NCI-H146 treated with DMSO at 0.1 percent for 48 hours (cell line): ENCODE data around the gene WNT5B.
A peak's percentile ranks its signal among the peaks of the same experiment; 100 is the strongest.
"Not testable (repeated sequence)": the region's sequence is repeated elsewhere in the genome, so short reads cannot be mapped to it uniquely, and the experiment has no call there.

Experiments
- DNase-seq: peaks from one replicate; lab custom pipeline; 2025; ENCODE audit not compliant: unreplicated experiment; lab: John Stamatoyannopoulos, UW

WNT5B gene

DNA sequence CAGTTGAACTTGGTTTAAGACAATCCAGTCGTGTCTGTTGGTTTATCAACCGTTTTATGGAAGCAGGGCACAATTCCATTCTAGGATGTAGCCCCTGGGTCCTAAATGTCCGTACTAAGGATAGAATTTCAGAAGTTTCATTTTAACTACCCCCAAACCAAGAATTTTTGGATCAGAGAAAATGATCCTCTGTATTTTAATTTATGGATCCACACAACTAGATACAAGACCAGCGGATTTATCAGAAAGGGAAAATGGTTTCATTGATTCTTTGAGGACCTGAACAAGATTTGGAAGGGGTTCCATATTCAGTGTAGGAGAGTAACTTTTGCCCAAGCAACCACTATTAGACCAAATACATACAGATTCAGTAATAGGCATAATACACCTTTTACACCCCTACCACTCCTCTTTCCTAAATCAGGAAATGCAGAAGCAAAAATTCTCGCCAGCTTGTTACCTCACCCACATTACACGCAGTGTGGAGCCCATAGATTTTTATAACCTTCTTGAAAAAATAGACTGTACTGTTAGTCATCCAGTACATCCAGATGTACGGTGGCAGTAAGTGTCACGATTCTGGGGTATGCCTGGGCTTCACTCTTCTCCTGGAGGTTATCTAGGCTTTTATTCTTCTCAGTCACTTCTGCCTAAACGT, 33.2 kb upstream of the WNT5B start:
- DNase-seq: no peak

DNA sequence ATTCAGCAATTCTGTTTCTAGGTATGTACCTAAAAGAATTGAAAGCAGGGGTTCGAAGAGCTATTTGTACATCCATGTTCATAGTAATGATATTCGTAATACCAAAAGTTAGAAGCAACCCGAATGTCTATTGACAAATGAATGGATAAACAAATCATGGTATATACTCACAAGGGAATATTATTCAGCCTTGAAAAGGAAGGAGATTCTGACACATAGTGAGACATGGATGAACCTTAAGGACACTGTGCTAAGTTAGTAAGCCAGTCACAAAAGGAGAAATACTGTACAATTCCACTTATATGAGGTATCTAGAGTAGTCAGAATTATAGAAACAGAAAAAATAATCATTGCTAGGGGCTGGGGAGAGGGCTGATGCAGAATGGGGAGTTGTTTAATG, 30.3 kb upstream of the WNT5B start:
- no peak for DNase-seq

DNA sequence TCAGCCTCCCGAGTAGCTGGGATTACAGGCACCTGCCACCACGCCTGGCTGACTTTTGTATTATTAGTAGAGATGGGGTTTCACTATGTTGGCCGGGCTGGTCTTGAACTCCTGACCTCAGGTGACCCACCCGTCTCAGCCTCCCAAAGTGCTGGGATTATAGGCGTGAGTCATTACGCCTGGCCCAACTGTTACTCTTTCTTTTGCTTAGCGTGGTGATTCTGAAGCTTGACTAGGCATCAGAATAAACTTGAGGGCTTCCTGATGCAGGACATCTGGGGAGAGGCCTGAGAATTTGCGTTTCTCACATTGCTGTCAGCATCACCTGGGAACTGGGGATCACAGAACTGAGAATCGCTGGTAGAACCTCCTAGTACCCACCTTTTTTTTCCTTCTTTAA, 26.3 kb upstream of the WNT5B start:
- DNase-seq: not testable (repeated sequence)

- DNase-seq: no peak
Observed at GRCh38 chr12:1603269-1603993, 25.6 kb upstream of the WNT5B start.

- DNase-seq: no peak
Observed at GRCh38 chr12:1604464-1604863, 24.6 kb upstream of the WNT5B start.

GRCh38 chr12:1605129-1606020, 23.7 kb upstream of the WNT5B start:
- peak; percentile 71 for DNase-seq

DNA sequence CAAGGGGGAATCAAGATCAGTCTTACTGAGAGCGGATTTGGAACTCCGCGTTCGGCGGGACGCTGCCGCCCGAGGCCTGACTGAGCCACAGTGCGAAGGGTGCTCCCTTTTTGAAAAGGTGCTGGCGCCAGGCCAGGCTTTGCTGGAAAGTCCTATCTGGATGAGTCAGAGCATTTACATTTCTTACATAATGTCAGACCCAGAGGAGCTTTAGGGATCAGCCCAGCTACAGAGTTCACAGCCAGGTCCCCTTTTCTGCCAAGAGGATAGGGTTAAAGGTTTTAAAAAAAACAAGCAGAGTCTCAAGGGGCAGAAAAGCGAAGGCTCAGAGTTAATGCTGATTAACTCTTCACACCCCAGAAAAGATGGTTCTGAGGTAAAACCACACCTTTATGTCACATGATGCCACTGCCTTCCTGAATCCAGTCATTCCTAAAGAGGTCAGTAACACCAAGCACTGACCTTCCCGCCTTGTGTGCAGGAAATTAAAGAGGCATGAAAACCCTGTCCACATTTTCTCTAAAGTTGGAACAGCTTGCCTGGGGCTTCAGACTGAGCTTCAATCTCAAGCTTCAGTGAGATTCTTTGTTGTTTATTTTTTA, 22.9 kb upstream of the WNT5B start:
- peak; percentile 44 for DNase-seq

DNA sequence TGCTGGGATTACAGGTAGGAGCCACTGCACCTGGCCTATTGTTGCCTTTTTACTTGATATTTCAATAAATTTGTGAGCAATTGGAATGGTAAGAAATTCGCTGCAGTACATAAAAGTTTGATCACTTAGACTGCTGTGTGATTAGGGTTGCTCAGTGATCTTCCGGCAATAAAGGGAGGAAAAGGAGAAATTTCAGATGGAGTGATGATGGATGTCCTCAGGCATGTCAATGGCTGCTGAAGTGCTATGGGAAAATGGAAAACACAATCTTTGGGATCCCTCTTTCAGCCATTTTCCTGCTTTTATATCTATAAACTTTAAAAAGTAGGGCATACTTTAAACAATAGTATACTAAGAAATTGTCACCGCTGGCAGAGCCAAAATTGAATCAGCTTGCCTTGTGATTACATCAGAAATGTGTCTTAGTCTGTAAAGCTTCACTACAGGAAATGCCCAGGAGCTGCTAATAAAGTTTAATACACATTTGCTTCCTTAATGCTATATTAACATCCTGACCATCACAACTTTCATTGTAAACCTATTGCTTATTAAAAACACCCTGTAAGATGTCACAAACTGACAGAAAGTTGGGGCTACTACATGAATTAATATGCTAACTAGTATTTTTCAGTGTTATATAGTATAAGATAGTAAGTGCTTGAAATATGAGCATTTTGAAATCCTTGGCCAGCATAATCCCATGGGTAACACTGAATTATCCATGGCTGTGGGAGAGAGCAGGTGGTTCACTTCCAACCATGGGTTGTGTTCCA, 20.9 kb upstream of the WNT5B start:
- DNase-seq: no peak

DNA sequence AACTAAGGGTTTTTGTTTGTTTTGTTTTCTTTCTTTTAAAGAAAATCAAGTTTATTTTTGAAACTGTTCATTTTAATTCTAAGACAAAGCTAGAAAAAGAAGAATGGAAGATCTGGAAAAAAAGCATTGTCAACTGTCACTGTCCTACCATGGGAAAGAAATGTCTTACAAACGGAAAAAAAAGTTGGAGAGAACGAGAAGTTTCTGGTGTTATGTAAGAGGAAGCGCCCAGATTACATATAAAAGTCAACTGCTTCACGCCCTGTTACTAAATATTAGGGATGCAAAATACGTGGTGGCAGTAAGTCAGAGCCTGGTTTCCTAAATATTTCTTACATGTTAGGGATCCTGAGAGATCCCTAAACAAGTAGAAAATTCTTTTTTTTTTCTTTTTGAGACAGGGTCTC, 20.3 kb upstream of the WNT5B start:
- no peak for DNase-seq

- DNase-seq: no peak
Observed at GRCh38 chr12:1610072-1610643, 18.9 kb upstream of the WNT5B start.

- DNase-seq: peak; percentile 47
Observed at GRCh38 chr12:1611803-1612572, 17.0 kb upstream of the WNT5B start.

GRCh38 chr12:1613860-1614259, 15.2 kb upstream of the WNT5B start:
- no peak for DNase-seq

- DNase-seq: no peak
Observed at GRCh38 chr12:1614360-1614759, 14.7 kb upstream of the WNT5B start.

- no peak for DNase-seq
Observed at GRCh38 chr12:1616233-1617066, 12.6 kb upstream of the WNT5B start.

DNA sequence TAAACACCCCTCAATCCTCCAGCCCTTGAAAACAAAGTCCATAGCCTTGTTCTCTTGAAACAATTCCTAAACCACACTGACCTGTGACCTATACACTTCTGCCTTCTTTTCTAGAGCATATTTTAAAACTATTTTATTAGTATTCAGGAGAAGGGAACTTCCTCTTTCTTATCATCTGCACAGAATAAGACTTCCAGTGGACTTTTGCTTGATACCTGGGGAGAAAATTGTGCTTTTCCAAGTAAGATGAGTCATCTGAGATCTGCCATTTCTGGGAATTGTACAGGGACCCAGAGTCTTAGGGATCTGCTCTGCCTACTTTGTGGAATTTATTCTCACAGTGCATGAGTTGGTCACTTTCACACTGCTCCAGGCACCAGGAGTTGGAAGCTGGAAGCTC, 10.5 kb upstream of the WNT5B start:
- no peak for DNase-seq

DNA sequence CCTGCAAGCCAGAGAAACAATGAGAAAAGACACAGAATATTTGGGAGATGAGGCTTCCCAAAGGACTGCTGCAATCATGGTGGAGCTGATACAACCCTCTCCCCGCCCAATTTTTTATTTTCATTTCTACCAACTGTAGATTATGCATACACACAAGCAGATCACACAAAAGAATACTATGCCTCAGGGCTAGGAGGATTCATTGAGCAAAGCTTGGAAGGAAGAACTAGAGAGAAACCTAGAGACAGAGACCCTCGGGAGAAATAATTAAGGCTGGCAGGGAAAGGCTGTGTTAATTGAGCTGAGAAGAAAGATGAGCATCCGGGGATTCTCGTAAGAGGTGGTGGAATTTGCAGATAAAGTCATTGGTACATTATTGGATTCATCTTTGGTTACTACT, 9.9 kb upstream of the WNT5B start:
- DNase-seq: no peak

DNA sequence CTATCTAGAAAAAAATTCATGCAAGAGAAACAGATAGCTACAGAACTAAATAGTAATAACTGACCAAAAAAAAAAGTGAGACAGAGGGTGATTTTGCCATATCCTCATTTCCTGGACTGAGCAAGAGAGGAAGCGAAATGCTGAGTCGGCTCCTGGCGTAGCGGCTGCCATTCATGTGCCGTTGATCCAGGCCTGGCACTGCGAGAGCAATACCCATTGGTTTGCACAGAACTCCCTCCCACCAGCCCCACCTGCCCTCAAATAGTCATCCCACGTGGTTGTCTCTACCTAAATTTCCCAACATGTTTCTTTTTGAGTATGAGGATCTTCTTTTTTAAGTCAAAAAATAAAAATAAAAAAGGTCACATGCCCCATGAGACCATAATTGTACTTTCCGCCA, 9.4 kb upstream of the WNT5B start:
- no peak for DNase-seq

DNA sequence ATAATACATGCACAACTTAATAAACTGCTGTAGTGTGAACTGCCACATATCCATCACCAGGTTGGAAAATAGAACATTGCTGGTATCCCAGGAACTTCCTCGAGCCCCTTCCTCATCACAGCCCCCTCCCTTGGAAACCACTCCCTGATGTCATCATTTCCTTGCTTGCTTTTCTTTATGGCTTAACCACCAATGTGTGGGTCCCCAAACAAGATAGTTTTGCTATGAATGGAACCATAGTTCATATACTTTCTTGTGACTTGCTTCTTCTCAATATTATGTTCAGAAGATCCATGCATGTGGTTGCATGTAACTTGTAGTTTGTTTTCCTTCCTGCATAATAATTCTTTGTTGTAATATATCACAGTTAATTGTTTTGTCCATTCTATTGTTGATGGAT, 8.9 kb upstream of the WNT5B start:
- DNase-seq: no peak

DNA sequence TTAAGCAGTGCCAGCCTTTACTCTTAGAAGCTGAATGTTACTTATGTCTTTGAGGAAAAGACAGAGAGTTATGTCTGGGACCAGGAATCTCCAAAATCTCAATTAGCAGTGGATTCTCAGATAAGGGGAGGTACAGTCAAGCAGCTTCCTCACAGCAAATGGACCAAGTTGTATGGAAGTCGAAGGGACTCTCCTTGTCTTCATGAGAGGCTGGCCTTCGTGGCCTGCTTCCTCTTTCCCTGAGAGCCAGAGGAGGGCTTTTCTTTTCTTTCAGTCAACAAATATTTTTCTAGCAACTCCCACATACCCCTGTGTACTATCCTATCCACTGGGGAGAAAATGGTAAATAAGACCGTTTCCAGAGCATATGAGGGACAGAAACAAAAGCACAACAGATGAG, 6.6 kb upstream of the WNT5B start:
- DNase-seq: no peak
